ENCODE measurements around the gene RFX2. TPM values are rescaled to one million over a fixed set of nuclear protein-coding genes. Genes with fewer than 3 reads are reported as not detected.
A peak's percentile ranks its signal among the peaks of the same experiment; 100 is the strongest.

Gene RFX2
- 7.0 and 18.0 TPM in 2 replicates for total RNA-seq (ENCODE audit: low replicate concordance)
- long read RNA-seq, partial matches to known transcripts: 0 of 1 reads
- long read RNA-seq, other reads (novel, unspliced or antisense): 1 of 1 reads

DNA sequence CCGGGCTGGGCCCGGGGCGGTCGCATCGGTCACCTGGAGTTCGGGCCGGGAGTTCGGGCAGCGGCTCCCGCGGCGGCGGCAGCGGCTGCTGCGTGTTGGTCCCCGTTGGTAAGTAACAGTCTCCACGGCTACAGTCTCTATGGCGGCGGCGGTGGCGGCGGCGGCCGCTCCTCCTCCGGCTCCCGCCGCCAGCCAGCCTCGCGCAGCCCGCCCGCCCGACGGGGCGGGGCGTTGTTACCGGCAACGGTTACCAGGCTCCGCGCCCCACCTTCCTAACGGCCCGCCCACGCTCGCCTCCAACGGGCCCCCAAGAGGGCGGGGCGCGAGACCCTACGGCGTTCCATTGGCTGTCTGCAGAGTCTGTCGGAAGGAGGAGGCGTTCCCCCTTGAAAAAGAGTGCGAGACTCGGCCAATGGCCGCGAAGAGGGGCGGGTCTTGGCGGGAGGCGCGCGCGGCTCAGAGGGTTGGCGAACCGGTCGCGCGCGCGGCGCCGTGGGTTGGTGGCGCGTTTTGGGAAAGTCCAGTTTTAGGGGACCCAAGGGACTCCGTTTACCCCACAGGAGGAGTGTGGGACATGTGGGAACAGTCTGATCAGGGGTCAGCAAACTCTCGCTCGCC, at the start of gene RFX2:
Gene RFX2, minus strand, starts transcription at position 141 of the 618 bp plus-strand sequence. CDS start 63,004 bp downstream, outside the sequence.
- TF ChIP-seq, protein P1, sequence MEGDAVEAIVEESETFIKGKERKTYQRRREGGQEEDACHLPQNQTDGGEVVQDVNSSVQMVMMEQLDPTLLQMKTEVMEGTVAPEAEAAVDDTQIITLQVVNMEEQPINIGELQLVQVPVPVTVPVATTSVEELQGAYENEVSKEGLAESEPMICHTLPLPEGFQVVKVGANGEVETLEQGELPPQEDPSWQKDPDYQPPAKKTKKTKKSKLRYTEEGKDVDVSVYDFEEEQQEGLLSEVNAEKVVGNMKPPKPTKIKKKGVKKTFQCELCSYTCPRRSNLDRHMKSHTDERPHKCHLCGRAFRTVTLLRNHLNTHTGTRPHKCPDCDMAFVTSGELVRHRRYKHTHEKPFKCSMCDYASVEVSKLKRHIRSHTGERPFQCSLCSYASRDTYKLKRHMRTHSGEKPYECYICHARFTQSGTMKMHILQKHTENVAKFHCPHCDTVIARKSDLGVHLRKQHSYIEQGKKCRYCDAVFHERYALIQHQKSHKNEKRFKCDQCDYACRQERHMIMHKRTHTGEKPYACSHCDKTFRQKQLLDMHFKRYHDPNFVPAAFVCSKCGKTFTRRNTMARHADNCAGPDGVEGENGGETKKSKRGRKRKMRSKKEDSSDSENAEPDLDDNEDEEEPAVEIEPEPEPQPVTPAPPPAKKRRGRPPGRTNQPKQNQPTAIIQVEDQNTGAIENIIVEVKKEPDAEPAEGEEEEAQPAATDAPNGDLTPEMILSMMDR (conservative IDR thresholded peaks at IDR 0.05): no peak
- no peaks in the 10 kb centered on the region for H3K9me3 Mint-ChIP-seq
- H3K36me3 Mint-ChIP-seq: peaks cover 2% of the 10 kb centered on the region
- peaks cover 19% of the 10 kb centered on the region for H3K27me3 Mint-ChIP-seq
- DNase-seq (ENCODE audit: extremely low spot score, unreplicated experiment): peak; percentile 99
- H3K4me3 Mint-ChIP-seq: peak within 1 kb of the TSS; percentile 94
- peak within 1 kb of the TSS; percentile 84 for H3K27ac Mint-ChIP-seq
- H3K4me1 Mint-ChIP-seq (ENCODE audit: unreplicated experiment): peaks cover 18% of the 10 kb centered on the region

DNA sequence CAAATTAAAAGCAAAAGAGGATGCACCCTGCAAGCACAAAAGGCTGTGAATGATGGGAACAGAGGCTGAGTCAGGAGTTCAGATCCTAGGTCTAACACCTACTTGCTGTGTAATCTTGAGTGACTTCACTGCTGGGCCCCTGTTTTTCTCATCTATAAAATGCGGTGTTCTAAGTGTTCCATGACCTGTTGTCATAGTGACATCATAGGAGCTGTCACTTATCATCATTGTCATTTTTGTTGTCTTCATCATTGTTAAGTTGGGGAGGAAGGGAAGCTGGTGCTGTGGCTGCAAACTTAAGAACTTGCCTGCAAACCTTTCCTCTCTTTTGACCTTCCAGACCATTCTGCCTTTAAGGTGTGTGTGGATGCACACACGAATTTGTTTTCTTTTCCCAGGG, 45.7 kb upstream of the RFX2 start:
- TF ChIP-seq, protein P1 (conservative IDR thresholded peaks at IDR 0.05): no peak
- H3K9me3 Mint-ChIP-seq: no peaks in the 10 kb centered on the region
- no peaks in the 10 kb centered on the region for H3K4me1 Mint-ChIP-seq (ENCODE audit: unreplicated experiment)
- H3K4me3 Mint-ChIP-seq: no peak overlapping the region
- DNase-seq (ENCODE audit: extremely low spot score, unreplicated experiment): no peak
- no peaks in the 10 kb centered on the region for H3K36me3 Mint-ChIP-seq
- no peak overlapping the region for H3K27ac Mint-ChIP-seq
- no peaks in the 10 kb centered on the region for H3K27me3 Mint-ChIP-seq

DNA sequence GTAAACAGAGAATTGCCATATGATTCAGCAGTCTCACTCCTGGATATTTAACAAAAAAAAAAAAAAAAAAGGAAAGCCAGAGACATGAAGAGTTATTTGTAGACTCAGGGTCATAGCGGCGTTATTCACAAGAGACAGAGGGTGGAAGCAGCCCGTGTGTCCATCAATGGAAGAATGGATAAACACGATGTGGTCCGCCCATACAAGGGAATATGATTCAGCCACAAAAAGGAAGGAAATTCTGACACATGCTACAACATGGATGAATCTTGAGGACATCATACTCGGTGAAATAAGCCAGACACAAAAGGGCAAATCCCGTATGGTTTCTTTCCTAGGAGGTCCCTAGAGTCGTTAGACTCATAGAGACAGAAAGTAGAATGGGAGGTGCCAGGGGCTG, 40.0 kb upstream of the RFX2 start:
- DNase-seq (ENCODE audit: extremely low spot score, unreplicated experiment): no peak
- H3K36me3 Mint-ChIP-seq: no peaks in the 10 kb centered on the region
- no peak overlapping the region for H3K27ac Mint-ChIP-seq
- H3K27me3 Mint-ChIP-seq: no peaks in the 10 kb centered on the region
- H3K4me1 Mint-ChIP-seq (ENCODE audit: unreplicated experiment): no peaks in the 10 kb centered on the region
- H3K4me3 Mint-ChIP-seq: no peak overlapping the region
- TF ChIP-seq, protein P1 (conservative IDR thresholded peaks at IDR 0.05): no peak
- no peaks in the 10 kb centered on the region for H3K9me3 Mint-ChIP-seq

DNA sequence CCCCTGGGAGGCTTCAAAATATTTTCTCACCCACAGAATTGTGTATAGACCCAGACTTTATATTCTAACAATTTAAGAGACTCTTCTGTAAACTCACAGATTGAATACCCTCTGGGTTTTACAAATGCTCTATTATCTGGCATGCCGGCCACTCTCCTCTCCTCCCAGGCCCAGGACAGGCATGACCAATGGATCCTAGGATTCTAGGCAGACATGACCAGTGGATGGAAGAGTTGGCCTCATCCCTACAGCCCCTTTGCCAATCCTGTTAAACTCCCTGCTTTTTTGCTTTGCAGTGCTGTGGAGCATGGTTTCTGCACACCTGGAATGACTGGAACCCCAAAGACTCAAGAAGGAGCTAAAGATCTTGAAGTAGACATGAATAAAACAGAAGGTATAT, 30.9 kb upstream of the RFX2 start:
- H3K27ac Mint-ChIP-seq: no peak overlapping the region
- TF ChIP-seq, protein P1 (conservative IDR thresholded peaks at IDR 0.05): no peak
- no peak overlapping the region for H3K4me3 Mint-ChIP-seq

DNA sequence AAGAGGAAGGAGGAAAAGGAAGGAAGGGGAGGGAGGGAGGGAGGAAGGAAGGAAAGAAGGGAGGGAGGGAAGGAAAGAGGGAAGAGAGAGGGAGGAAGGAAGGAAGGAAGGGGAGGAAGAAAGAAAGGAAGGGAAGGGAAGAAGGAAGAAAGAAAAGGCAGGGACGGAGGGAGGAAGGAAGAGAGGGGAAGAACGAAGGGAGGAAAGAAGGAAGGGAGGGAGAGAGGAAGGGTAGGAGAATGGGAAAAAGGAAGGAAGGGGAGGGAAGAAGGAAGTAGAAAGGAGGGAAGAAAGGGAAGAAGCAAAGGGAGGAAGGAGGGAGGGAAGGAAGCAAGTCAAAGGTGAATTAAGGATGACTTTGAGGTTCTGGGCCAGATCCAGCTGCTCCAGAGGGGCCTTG, 28.2 kb upstream of the RFX2 start:
- H3K27me3 Mint-ChIP-seq: peaks cover 4% of the 10 kb centered on the region
- H3K4me1 Mint-ChIP-seq (ENCODE audit: unreplicated experiment): no peaks in the 10 kb centered on the region
- no peaks in the 10 kb centered on the region for H3K9me3 Mint-ChIP-seq
- H3K27ac Mint-ChIP-seq: no peak overlapping the region
- DNase-seq (ENCODE audit: extremely low spot score, unreplicated experiment): no peak
- H3K4me3 Mint-ChIP-seq: no peak overlapping the region
- TF ChIP-seq, protein P1 (conservative IDR thresholded peaks at IDR 0.05): no peak
- no peaks in the 10 kb centered on the region for H3K36me3 Mint-ChIP-seq

More for the DNA sequence above, 30.9 kb upstream of the RFX2 start:
- H3K4me1 Mint-ChIP-seq (ENCODE audit: unreplicated experiment): no peaks in the 10 kb centered on the region
- peaks cover 4% of the 10 kb centered on the region for H3K27me3 Mint-ChIP-seq
- H3K9me3 Mint-ChIP-seq: no peaks in the 10 kb centered on the region
- no peak for DNase-seq (ENCODE audit: extremely low spot score, unreplicated experiment)
- no peaks in the 10 kb centered on the region for H3K36me3 Mint-ChIP-seq
